HG02642 (cell line): ENCODE results near the gene MEGF6.

ENCODE experiments used
- ATAC-seq: cut with Tn5 transposase; IDR thresholded peaks from one replicate; pipeline ENCODE4 v1.9.1; 2021; ENCODE audit warnings: mild to moderate bottlenecking; ENCODE audit not compliant: unreplicated experiment, poor library complexity

The MEGF6 gene

DNA sequence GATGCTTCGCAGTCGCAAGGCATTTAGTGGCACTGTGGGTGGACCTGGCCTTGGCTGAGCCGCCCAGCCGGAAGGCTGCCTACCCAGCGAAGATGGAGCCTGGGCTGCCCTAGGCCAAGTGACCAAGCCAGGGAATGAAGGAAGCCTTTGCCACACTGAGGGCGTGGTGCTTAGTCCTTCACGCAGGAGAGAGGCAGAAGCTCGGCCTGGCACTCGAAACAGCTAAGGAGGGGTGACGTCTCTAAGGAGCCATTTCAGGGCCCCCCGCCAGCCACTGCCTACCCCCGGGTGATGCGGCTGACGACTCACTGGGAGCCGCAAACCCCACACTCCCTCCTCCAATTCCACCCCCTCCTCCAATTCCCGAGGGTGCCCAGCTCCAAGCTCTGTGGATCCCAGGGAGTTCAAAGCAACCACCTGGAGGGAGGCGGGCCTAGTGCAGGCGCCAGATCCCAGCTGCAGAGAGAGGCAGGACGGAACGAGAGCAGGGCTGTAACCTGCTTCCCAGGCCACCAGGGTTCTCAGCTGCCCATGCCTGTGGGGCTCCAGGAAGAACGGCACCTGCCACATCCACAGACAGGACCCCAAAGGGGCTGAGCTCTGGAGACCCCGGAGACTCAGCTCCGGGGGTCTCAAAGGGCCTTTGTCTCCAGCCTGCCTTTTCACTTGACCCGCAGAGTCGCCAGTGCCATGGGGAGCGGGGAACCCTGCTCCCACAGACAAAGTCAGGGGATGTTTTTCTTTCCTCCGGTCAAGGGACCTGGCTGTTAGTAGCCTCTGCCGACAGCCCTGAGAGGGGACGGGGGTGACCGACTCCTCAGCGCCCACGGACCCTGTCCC lies 81.0 kb downstream of the MEGF6 start:
- no peak for ATAC-seq

DNA sequence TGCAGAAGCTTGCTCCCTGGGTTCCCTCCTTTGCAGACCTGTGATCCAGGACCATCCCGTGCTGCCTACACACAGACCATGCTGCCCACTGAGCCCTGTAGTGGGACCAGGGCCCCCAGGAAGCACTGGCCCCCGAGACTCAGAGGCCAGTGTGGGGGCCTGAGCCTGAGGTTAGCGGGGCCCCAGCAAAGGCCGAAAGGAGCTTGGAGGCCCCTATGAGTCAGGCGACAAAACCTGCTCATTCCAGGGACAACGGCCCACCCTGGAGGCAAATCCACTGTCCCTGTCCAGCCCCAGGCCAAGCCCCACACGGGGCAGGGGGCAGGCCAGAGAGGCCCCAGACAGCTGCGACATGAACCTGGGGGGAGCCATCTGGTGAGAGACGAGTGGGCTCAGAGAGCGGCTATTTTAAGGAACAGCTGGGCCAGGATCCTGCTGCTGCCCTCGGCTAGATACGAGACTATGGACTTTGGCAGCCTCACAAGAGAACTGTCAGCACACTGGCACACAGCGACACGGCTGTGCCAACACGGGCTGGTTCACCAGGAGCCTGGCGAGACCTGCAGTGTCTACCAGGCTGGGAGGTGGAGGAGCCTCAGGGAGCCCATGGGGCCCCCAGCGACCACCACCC lies 82.1 kb downstream of the MEGF6 start:
- ATAC-seq = no peak

- no peak for ATAC-seq
Measured at GRCh38 chr1:3527774-3528173, 83.5 kb downstream of the MEGF6 start.

- no peak for ATAC-seq
Measured at GRCh38 chr1:3525551-3526482, 85.5 kb downstream of the MEGF6 start.

DNA sequence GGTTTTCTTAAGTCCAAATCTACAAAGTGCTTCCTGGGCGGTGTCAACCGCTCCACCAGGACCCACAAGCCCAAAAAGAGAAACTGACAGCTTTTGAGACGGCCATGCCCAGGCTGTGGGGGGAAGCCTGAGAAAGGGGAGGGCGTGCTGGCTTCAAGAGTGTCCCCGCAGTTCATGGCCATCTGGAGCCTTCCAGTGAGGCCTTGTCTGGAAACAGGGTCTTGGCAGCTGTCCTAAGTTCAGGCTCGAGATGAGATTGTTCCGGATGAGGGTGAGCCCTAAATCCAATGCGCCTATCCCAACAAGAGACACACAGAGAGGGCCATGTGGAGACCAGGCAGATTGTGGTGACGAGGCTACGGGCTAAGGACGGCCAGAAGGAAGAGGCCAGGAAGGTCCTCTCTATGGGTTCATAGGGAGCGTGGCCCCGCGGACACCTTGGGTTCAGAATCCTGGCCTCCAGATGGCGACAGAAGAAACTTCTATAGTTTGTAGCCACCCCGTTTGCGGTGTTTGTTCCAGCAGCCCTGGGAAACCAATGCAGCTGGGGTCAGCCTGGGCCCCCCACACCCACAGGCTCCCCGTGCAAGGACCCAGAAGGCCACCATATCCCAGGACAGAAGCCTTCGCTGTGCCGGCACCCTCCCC lies 86.6 kb downstream of the MEGF6 start:
- ATAC-seq = no peak

DNA sequence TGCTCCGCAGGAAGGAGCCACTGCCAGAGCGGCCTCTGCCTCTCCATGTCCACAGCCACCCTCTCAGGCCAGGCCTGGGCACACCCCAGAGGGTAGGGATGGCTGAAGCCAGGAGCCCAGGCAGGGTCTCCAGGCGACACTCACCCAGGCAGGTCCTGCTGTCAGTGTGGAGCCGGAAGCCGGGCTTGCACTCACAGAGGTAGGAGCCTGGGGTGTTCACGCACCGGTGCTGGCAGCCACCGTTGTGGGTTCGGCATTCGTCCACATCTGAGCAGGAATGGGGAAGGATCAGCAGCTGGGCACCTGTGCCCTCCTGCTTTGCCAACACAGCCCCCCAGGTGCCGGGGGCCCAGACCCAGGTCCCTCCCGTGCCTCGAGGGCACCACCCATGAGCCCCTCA lies 87.3 kb downstream of the MEGF6 start:
- no peak for ATAC-seq

GRCh38 chr1:3522564-3523265 lies 88.6 kb downstream of the MEGF6 start:
- ATAC-seq = no peak

GRCh38 chr1:3522112-3522511 lies 89.2 kb downstream of the MEGF6 start:
- no peak for ATAC-seq

DNA sequence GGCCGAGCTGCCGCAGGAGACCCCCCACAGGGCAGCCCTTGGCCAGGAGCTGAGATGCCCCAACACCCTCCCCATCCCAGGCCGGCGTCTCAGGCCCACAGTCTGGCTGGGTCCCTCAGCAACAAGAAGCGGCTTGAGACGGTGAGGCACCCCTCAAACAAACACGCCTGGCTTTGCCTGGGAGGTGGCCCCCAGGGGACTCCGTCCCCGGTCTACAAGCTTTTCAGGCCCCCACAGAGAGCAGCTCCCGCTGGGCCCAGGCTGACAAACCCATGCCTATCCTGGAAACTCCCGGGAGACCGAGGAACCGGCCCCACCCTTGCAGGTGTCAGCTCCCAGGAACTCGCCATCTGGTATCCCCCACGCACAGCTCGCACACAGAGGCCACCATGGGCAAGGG lies 89.9 kb downstream of the MEGF6 start:
- no peak for ATAC-seq

DNA sequence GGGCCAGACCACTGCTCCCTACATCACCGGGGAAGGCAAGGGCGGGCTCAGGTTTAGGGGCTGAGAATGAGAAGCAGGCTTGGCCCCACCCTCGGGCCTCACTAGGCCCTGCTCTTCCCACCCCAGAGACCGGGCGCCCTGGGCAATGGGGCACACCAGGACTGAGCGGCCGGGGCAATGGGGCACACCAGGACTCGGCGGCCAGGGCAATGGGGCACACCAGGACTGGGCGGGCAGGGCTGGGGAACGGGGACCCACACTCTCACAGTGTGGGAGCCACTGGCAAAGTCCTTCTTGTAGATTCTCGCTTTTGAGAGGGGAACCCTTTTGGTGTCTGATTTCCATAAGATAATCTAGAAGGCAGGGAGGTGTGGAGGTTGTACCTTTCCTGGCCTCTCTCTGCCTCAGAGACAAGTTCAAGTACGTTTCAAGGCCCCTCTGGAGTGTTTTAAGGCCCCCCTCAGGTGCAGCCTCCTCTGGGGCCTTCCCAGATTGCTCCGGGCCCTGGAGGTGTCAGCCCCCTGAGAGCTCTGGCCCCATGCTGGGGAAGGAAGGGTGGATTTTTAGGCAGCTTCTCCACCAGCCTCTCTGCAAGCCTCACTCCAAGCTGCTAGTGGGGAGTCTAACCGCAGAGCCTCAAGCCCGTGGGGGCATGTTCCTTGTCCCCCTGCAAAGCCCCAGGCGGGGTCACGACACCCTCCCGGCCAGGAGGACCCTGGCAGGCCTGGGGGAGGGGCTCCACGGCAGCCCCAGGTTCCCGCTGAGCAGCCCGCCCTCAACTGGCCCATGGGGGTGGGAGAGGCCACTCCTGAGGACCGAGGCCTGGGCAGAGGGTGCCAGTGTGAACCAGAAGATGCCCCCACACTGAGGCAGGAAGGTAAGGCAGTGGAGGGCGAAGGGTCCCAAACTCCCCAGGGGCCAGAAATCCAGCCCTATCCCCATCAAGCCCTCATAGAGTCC lies 90.6 kb downstream of the MEGF6 start:
- ATAC-seq = no peak

- ATAC-seq = no peak
Measured at GRCh38 chr1:3519301-3519885, 91.9 kb downstream of the MEGF6 start.

DNA sequence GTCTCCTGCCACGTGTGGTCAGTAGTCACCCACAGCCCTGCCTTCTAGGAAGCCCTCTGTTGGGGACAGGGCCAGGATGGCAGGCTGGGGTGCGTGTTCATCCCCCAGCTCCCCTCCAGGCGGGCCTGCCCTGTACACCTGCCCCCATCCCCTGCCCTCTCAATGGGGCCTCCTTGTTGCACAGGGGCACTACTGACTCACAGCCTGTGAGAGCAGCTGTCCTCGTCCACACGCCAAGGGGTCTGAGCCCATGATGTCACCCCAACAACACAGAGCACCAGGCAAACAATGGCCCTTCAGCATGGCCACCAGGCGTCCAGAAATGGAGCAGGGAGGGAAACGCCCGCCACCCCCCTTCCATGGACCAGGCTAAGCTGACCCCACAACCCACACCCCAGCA lies 92.6 kb downstream of the MEGF6 start:
- no peak for ATAC-seq

GRCh38 chr1:3518256-3518655 lies 93.1 kb downstream of the MEGF6 start:
- no peak for ATAC-seq

- no peak for ATAC-seq
Measured at GRCh38 chr1:3516911-3517675, 94.2 kb downstream of the MEGF6 start.

GRCh38 chr1:3516481-3516869 lies 94.8 kb downstream of the MEGF6 start:
- no peak for ATAC-seq

DNA sequence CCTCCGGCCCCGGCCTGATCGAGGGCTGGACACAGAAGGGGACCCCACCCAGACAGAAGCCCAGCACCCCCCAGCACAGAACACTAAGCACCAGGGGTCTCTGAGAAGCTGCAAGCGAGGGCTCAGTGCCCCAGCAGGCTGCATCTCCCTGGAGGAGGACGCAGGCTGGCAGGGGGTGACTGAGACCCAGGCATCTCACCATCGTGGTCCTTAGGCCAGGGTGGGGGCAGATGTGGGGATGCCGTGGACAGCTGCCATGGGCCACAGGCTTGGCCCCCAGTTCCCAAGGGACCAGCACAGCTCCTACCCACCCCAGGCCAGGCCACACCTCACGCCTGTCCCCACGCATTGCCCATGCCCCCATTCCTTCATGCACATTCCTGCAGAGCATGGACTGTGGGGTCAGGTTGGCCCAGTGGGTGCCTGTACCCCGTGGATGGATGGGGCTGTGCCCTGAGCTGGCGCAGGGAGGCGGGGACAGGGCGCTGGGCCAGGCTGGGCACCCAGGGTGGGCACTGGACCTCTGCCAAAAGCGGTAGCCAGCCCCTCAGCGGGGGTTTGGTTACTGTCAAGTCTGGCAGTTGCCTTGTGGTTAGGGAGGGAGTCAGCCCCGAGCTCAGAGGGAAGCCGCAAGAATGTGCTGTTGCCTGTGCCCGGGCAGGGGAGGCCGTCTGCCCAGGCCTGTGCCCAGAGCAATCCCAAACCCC lies 95.4 kb downstream of the MEGF6 start:
- no peak for ATAC-seq

DNA sequence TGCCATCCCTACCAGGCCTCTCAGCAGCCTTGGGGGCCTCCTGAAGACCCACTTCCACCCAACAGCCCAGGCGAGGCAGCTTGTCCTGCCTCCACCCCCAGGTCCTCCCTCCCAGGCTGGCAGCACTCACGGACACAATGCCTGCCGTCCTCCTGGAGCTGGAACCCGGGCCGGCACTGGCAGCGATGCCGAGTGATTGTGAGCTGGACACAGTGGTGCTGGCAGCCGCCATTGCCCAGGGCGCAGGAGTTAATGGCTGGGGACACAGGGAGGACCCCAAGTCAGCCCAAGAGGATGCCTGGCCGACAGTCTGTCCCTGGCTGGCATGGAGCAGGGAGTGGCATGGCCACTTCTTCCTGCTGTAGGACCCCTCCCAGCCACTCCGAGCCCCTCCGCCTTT lies 96.0 kb downstream of the MEGF6 start:
- ATAC-seq = no peak
